Right atrium auricular region (tissue), 2 donors: Measurements from ENCODE around the gene C5orf22. TPM values are rescaled to one million over a fixed set of nuclear protein-coding genes. Genes with fewer than 3 reads are reported as not detected.

Experiments used
- DNase-seq: peaks from one replicate; pipeline ENCODE4 v3.0.0-alpha.2; 2019; ENCODE audit warnings: low spot score
- H3K27ac ChIP-seq, 2 donors: fragments of 200-600 bp; sonication (generic); 1 replicate in 1 of 2; 2 replicates in 1 of 2; pipeline ENCODE4 v1.5.1; 2016 to 2019
- H3K27me3 ChIP-seq, 2 donors: fragments of 200-600 bp; sonication (generic); one replicate each; pipeline versions ENCODE4 v1.5.1 to v1.6.0; 2017 to 2019
- H3K36me3 ChIP-seq: fragments of 200-600 bp; sonication (generic); one replicate; pipeline ENCODE4 v1.5.1; 2016
- H3K4me1 ChIP-seq, 2 donors: fragments of 200-600 bp; sonication (generic); one replicate each; pipeline versions ENCODE4 v1.5.1 to v1.6.0; 2017 to 2019
- H3K4me3 ChIP-seq, 2 donors: fragments of 200-600 bp; sonication (generic); 1 replicate in 1 of 2; 2 replicates in 1 of 2; pipeline ENCODE4 v1.5.1; 2017 to 2019; ENCODE audit warnings: mild to moderate bottlenecking in 1 of 2, moderate library complexity in 1 of 2
- H3K9me3 ChIP-seq, 2 donors: fragments of 200-600 bp; sonication (generic); one replicate each; pipeline ENCODE4 v1.5.1; 2019
- total RNA-seq, 2 donors: library from RNA; depleted of rRNA; stranded (reverse); fragments of >200 nt; gene quantifications; one replicate each; pipeline ENCODE4 v1.1.0, GENCODE V29; 2016
- TF ChIP-seq, protein P1 (sequence below), 2 donors: fragments of 200-600 bp; sonication (generic); IDR thresholded peaks; one replicate each; pipeline ENCODE4 v1.5.1; 2019; ENCODE audit warnings: antibody characterized with exemption in 2 of 2

Gene C5orf22
- total RNA-seq, 2 donors from 2014 or later: 11.3 to 18.8 TPM

DNA sequence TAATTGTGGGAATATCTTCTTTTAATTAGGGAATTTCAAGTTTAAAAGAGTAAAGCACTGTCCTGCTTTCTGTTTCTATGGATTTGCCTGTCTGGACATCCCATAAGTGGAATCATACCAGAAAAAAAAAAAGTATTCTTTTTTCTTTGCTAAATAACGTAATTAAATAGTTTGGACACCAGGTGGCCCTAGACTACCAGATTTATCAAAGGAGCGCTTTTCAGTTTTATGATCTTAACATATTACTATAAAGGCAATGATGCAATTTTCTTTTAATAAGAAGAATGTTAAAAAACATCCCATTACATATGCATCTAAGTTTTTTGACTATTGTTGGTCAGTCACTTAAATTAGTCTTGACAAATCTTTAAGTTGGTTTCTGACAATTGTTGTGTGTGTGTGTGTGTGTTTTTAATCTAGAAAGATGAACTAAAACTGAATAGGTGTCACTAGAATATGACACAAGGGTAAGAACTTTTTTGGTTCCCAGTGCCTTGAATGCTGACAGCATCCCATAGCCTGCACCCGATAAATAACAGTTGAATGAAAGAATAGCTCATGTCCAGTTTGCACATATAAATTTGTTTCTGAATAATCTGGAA, 49.5 kb downstream of the C5orf22 start:
- Histone ChIP-seq H3K4me1 (no peaks in the 10 kb centered on the region), H3K27me3 (no peaks in the 10 kb centered on the region), H3K9me3 (no peaks in the 10 kb centered on the region), H3K4me3 (no peak overlapping the region), H3K36me3 (no peaks in the 10 kb centered on the region), H3K27ac (no peak overlapping the region)
- TF ChIP-seq, protein P1, sequence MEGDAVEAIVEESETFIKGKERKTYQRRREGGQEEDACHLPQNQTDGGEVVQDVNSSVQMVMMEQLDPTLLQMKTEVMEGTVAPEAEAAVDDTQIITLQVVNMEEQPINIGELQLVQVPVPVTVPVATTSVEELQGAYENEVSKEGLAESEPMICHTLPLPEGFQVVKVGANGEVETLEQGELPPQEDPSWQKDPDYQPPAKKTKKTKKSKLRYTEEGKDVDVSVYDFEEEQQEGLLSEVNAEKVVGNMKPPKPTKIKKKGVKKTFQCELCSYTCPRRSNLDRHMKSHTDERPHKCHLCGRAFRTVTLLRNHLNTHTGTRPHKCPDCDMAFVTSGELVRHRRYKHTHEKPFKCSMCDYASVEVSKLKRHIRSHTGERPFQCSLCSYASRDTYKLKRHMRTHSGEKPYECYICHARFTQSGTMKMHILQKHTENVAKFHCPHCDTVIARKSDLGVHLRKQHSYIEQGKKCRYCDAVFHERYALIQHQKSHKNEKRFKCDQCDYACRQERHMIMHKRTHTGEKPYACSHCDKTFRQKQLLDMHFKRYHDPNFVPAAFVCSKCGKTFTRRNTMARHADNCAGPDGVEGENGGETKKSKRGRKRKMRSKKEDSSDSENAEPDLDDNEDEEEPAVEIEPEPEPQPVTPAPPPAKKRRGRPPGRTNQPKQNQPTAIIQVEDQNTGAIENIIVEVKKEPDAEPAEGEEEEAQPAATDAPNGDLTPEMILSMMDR (IDR thresholded peaks at IDR 0.05): peak; percentile 57 to 70
- DNase-seq: no peak

DNA sequence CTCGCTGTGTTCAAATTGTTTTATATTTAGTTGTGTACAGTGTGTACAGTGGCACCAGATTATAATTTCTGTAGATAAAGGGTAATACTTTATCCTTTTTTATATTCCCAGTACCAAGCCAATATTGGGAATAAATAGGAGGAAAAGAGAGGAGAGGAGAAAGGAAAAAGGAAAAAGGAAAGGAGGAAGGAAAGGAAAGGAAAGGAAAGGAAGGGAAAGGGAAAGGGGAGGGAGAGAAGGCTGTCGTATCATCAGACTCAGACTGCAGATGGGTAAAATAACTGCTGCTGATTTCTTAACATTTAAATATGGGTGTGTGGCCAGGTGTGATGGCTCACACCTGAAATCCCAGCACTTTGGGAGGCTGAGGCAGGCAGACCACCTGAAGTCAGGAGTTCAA, 51.0 kb downstream of the C5orf22 start:
- Histone ChIP-seq H3K4me3 (no peak overlapping the region), H3K9me3 (no peaks in the 10 kb centered on the region), H3K36me3 (no peaks in the 10 kb centered on the region), H3K4me1 (no peaks in the 10 kb centered on the region), H3K27ac (no peak overlapping the region), H3K27me3 (no peaks in the 10 kb centered on the region)
- no peak for DNase-seq
- TF ChIP-seq, protein P1 (IDR thresholded peaks at IDR 0.05): no peak

DNA sequence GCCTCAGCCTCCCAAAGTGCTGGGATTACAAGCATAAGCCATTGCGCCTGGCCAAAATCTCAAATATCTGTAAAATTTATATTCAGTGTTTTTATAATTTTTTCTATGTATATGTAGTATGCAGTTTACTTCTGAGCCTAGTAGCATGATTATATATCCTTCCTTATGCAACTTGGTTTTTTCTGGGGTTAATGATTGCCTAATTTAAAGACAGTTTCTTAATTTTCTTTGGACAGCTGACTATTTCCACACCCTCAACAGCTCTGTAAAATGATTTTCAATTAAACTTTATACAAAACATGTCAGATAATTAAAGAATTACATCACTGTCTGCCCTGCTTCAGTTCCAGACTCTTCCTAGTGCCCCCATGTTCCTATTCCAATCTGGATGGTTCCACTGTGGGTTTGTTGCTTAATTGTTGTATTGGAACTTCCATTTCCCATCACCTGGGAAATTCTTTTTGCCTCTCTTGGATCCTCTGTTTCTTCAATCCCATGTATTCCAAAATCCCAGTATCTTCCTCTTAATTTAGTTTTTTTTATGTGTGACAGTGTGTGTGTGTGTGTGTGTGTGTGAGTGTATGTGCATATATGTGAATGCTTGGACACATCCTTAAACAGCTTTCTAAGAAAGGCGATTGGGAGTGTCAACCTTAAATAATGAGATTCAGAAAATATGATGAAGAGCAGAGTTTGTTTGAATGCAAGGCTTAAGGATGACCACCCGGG, 53.2 kb downstream of the C5orf22 start:
- no peak overlapping the region for H3K27ac ChIP-seq
- H3K36me3 ChIP-seq: no peaks in the 10 kb centered on the region
- H3K9me3 ChIP-seq: no peaks in the 10 kb centered on the region
- no peak for DNase-seq
- H3K27me3 ChIP-seq: no peaks in the 10 kb centered on the region
- TF ChIP-seq, protein P1 (IDR thresholded peaks at IDR 0.05): no peak
- no peak overlapping the region for H3K4me3 ChIP-seq
- no peaks in the 10 kb centered on the region for H3K4me1 ChIP-seq

DNA sequence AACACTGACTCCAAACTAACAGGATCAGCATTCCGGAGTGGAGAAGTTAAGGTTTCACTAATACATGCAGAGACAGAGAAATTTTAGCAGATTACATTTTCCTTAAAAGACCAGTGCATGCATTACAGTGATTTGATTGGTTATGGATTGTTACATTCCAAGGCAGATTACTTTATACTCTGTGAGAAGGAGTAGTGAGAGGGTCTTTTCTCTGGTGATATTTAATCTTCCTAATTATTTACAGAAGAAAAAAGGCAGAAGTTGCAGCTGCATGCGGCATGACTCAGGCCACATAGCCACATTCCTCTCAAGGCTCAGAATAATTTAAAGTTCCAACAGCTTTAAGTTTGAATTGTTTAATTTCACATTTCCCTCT, 53.8 kb downstream of the C5orf22 start:
- H3K9me3 ChIP-seq: no peaks in the 10 kb centered on the region
- H3K27ac ChIP-seq: no peak overlapping the region
- TF ChIP-seq, protein P1 (IDR thresholded peaks at IDR 0.05): no peak
- H3K4me1 ChIP-seq: no peaks in the 10 kb centered on the region
- H3K27me3 ChIP-seq: no peaks in the 10 kb centered on the region
- H3K36me3 ChIP-seq: no peaks in the 10 kb centered on the region
- H3K4me3 ChIP-seq: no peak overlapping the region
- DNase-seq: no peak

DNA sequence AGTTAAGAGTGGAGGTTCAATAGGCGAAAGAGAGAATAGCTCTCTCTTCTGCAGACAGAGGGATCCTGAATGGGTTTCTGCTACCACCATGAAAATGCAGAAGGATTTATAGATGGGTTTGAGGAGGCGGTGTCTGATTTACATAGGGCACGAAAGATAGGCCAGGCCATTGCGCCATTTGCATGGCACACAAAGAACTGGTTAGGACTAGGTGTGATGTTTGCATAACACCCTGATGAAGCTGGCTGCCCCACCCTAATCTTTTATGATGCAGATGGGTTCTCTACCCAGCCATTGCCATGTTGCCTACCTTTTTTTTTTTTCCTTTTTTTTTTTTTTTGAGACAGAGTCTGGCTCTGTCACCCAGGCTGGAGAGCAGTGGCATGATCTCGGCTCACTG, 55.4 kb downstream of the C5orf22 start:
- no peaks in the 10 kb centered on the region for H3K4me1 ChIP-seq
- H3K4me3 ChIP-seq: no peak overlapping the region
- no peaks in the 10 kb centered on the region for H3K9me3 ChIP-seq
- no peaks in the 10 kb centered on the region for H3K36me3 ChIP-seq
- no peak overlapping the region for H3K27ac ChIP-seq
- TF ChIP-seq, protein P1 (IDR thresholded peaks at IDR 0.05): no peak
- no peaks in the 10 kb centered on the region for H3K27me3 ChIP-seq
- no peak for DNase-seq
